HG03139 (cell line): ENCODE data around the gene HOXA13.

Source experiments
- ATAC-seq: cut with Tn5 transposase; IDR thresholded peaks from one replicate; pipeline ENCODE4 v1.9.1; 2021; ENCODE audit not compliant: unreplicated experiment

HOXA13 gene

DNA sequence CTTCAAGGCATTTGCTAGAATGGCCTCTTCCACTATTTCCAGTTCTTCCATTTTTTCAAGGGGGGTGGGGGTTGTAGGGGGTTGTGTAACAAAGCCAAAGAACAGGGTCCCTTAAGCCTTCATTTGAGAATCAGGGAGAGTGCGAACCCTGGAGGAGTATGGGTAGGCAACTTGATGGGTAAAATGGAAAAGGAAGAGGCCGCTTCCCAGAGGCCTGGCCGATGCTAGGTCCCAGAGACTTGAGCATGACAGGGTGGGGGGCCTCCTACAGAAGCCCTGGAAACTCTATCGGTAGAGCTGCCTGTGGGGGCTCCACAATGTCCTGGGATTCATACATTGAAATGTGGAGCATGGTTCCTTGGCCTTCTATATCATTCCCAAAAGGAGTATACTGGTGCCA lies 9.1 kb upstream of the HOXA13 start:
- ATAC-seq = no peak

DNA sequence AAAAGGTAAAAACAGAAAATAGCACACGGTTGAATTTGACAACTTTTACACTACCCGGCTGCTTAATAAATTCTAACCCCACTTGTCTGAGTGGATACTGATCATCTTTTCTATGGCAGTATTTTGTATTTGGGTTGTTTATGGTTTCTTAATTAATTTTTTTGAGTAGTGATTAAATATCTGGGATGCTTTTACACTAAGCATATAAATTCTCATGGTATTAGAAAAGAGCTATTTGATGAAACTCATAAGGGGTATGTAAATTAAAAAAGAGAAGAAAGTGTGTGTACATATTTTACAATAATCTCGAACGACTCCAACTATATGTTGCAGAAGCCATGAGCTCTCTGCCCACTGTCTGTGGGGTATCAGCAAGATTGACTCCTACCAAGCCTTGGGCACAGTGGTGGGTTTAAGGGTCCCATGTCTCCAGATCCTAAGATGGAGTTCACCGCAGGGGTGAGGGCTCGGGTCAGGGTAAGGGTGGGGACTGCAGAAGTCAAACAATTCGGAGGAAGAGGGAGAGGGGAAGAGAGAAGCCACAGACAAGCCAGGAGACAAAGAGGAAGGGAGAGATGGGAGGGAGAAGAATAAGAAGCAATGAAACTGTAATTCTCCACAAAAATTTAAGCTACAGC lies 7.6 kb upstream of the HOXA13 start:
- no peak for ATAC-seq

GRCh38 chr7:27205325-27206280 lies 5.7 kb upstream of the HOXA13 start:
- no peak for ATAC-seq

DNA sequence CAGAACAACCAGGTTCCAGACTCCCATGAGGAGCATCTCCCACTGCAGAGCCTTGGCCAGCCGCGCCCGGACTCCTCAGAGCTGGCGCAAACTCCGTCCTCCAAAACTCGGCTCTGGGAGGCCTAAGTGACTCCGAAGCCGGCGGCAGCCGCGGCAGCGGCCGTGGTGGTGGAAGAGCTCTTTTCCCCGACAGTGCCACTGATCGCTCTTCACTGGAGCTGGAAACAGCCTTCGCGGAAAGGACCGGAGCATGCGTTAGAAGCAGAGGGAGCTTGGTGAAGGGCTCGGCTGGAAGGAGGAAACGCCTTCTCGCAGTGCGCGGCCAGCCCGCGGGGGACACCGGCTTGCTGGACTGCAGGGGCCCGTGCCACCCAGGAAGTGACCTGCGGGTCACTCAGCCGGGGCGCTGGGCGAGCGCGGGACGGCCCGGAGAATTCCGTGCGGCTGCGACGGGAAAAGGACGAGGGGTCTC lies 5.0 kb upstream of the HOXA13 start:
- no peak for ATAC-seq

DNA sequence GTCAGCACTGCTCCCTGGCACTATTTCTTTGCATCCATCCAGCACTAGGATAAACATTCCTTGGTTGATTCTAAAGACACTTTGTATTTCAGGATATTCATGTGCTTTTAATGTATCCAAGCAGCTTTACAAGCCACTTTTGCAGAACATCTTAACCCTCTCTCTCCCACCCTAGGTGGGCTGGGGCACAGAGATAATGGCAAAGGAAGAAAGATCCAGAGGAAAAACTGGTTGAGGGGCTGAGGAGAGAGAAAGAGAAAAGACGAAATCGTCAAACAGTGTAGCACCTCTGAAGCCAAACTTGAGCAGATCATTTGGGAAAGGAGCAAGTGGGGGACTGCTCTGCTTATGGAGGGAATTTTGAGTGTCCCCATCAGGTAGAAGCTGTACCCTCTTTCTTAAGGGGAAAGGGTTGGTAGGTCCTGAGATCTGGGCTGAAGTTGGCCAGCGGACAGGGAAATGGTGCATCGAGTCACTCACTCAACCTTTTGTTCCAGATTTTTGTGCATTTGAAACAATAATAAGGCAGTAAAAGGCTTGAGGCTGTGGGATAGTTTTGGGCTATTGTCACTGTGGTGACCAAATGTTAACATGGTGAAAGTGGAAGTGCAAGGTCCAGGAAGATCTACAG lies 4.2 kb upstream of the HOXA13 start:
- no peak for ATAC-seq

DNA sequence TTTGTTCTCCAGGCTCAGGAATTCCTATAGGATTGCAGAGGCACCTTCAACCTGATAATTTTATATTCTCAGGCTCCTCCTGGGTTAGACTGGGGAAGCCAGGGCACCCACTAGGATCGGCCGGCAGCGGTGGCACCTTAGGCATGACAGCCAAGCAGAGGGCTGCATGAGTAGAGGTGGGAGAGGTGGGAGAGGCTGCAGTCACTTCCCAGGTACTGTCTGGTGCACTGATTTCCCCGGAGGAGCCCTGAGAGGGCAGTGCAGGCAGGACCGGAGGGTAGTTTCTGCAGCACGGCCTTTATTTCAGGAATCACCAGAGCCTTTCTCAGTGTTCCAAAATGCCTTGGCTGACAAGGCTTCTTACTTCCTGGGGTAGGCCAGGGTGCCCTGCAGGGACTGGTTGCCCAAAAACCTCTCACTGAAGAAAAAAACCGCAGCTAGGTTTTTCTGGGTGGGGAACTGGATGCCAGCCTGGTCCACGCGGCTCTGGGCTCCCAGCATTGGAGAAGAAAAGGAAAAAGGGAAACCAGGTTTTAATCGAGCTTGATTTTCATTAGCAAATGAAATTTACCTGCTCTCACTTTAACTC lies 3.6 kb upstream of the HOXA13 start:
- ATAC-seq = no peak

- ATAC-seq = no peak
These were observed 2.9 kb upstream of the HOXA13 start for GRCh38 chr7:27202862-27203134.

GRCh38 chr7:27202018-27202861 lies 2.3 kb upstream of the HOXA13 start:
- ATAC-seq = no peak

DNA sequence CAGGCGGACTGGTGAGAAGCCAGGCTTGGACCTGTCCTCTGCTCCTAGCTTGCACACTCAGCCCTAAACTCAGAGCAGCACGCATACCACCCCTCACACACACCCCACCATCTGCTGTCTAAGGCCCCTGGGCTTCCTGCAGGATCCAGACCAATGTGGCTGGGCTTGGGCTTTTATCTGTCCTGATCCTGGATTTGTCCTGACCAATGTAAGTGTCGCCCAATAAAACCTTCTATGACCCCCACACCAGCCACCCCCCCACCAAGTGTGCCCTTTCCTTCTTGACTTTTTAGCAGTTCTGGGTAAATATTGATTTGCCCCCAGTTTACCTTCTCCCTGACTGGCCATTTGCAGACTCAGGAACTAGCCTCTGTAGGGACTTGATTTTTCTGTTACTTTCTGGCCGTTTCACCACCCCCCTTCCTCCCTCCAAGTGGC lies 1.7 kb upstream of the HOXA13 start:
- no peak for ATAC-seq

- ATAC-seq = no peak
These were observed 1.1 kb upstream of the HOXA13 start for GRCh38 chr7:27200761-27201579.

DNA sequence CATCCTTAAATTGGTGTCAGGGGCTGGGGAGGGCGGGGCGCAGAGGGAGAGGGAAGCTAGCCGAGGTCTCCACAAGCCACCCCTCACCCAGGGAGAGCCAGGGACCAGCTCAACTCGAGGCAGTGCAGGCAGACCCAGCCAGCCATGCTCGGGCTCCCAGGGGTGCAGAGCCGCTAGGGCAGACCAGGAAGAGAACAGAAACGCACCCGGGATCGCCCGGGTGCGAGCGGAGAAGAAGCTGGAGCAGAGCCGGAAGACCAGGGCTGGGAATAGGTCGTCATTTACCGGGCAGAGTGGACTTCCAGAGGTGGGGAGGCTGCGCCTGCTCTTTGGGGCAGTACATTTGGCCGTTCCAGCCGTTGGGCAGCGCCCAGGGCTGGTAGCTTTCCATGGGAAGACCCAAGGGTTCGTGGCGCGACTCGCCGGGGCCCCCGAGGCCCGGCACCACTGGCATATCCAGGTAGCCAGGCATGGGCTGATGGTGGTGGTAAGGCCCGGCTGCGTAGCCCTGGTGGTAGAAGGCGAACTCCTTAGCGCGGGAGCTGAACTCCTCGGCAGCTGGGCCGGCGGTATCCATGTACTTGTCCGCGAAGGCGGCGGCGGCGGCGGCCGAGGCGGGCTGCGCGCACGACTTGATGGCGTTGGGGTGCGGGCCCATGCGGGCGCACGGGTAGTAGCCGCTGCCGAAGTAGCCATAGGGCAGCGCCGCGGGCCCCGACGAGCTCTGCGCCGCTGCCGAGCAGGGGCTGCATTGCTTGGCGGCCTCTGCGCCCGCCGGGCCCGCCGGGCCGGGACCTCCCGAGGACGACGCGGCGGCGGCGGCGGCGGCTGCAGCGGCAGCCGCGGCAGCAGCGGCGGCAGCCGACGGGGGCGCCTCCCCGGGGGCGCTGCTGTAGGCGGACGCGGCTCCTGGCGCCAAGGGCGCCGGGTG lies 755 bp downstream of the HOXA13 start:
- no peak for ATAC-seq

DNA sequence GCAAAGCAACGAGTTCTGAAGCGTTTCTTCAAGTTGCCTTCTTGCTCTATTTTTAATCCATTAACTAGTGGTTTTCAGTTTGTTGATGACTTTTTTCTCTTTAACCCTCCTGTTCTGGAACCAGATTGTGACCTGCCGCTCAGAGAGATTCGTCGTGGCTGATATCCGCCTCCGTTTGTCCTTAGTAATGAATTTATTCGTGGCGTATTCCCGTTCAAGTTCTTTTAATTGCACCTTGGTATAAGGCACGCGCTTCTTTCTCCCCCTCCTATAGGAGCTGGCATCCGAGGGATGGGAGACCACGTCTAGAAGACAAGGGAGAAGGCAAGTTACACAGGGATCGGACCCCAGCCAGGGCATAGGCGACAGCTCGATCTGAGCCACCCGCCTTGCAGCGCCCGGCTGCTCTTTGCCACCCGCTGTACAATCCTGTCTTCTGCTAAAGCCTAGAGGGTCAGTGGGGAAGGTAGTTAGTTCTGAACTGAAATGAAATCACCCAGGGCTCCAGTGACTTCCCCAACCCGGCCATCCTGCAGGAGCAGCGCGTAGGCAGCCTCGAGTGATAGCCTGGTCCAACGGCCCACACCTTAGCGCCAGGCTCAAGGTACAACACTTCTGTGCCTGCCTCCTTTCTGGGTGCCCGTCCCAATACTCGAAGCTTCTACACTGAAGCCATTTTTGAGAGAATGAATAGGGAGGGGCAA lies 1.6 kb downstream of the HOXA13 start:
- no peak for ATAC-seq

DNA sequence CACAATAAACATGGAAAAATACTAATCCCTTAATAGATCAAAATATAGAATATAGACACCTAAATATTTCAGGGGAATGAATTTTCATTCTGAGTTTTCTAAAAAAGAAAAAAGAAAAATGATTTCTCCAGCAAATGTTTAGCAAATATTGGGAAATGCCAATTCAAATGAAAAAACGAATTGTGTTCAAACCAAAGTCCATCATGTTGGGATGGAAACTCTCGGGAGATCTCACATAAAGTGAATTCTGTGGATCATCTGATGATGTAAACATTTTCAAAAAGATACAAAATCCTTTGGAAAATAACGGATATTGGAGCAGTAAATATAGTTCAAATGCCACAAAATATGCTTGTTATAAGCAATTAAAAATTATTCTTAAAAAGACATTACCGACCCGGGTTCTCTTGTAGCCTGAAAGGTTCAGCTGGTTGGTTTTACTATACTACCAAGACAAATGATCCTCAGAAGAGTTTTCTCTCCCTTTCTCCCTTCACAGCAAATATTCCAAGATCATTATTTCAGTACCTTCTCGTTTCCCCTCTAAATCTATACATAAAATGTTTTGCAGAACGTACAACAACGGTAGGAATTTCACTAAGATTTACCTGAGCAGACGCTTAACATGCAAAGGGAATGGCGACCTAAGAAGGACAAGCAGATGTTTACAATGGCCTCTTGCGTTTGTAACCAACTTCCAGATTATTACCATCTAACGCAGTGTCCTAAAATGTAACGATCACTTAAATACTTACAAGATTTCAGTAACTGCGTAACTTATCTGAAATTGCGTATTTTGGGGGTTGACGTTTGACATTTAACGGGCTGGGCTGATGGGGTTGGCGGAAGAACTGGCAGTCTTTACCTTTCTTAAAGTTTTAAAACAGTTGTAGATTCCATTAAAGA lies 2.5 kb downstream of the HOXA13 start:
- ATAC-seq = no peak

- ATAC-seq = no peak
These were observed 3.6 kb downstream of the HOXA13 start for GRCh38 chr7:27196287-27196767.

GRCh38 chr7:27194686-27195379 lies 5.1 kb downstream of the HOXA13 start:
- no peak for ATAC-seq

GRCh38 chr7:27194002-27194352 lies 5.9 kb downstream of the HOXA13 start:
- ATAC-seq = no peak
